DND-41 (cell line): ENCODE measurements around the gene CLIC2.
"Not testable (repeated sequence)": the region's sequence is repeated elsewhere in the genome, so short reads cannot be mapped to it uniquely, and the experiment has no call there.

Experiments
- ATAC-seq: fragments of 200-7000 bp; cut with Tn5 transposase; 3 replicates; pipeline ENCODE4 v1.9.1; 2021; ENCODE audit warnings: low read depth; ENCODE audit not compliant: insufficient read depth
- DNase-seq: peaks from one replicate; pipeline ENCODE4 v3.0.0-alpha.2; 2020
- H2AFZ ChIP-seq: 2 replicates; pipeline ENCODE4 v1.6.0; 2012; ENCODE audit warnings: low read depth, low read length
- H3K27ac ChIP-seq: 2 replicates; pipeline ENCODE4 v1.5.1; 2012; ENCODE audit warnings: low read length, inconsistent platforms
- H3K27me3 ChIP-seq: fragments of 200-600 bp; sonication (generic); 2 replicates; pipeline ENCODE4 v1.6.0; 2012; ENCODE audit warnings: low read length, mild to moderate bottlenecking, inconsistent platforms; ENCODE audit not compliant: insufficient read depth, poor library complexity
- H3K36me3 ChIP-seq: 2 replicates; pipeline ENCODE4 v1.5.1; 2012; ENCODE audit warnings: low read length, inconsistent platforms; ENCODE audit not compliant: insufficient read depth
- H3K4me1 ChIP-seq: 2 replicates; pipeline ENCODE4 v1.5.1; 2012; ENCODE audit warnings: mild to moderate bottlenecking, low read length; ENCODE audit not compliant: insufficient read depth
- H3K4me2 ChIP-seq: 2 replicates; pipeline ENCODE4 v1.6.0; 2012; ENCODE audit warnings: mild to moderate bottlenecking, moderate library complexity, low read length, inconsistent platforms; ENCODE audit not compliant: insufficient read depth
- H3K4me3 ChIP-seq, 2 experiments: fragments of 200-600 bp in 1 of 2; shearing (Covaris generic) in 1 of 2; 2 replicates each; pipeline ENCODE4 v1.5.1; 2012 to 2016; ENCODE audit warnings: inconsistent platforms in 2 of 2, low read length in 2 of 2, mild to moderate bottlenecking in 2 of 2, low read depth in 1 of 2, moderate library complexity in 1 of 2
- H3K79me2 ChIP-seq: 2 replicates; pipeline ENCODE4 v1.6.0; 2012; ENCODE audit warnings: low read length, inconsistent platforms; ENCODE audit not compliant: insufficient read depth
- H3K9ac ChIP-seq: 2 replicates; pipeline ENCODE4 v1.6.0; 2012; ENCODE audit warnings: low read depth, mild to moderate bottlenecking, inconsistent platforms, low read length, moderate library complexity
- H3K9me3 ChIP-seq: 2 replicates; pipeline ENCODE4 v1.5.1; 2012; ENCODE audit warnings: low read length, moderate library complexity, mild to moderate bottlenecking, inconsistent platforms; ENCODE audit not compliant: insufficient read depth, severe bottlenecking
- H4K20me1 ChIP-seq: 2 replicates; pipeline ENCODE4 v1.6.0; 2012; ENCODE audit warnings: low read length; ENCODE audit not compliant: insufficient read depth
- CTCF ChIP-seq: IDR thresholded peaks from 2 replicates; pipeline ENCODE4 v1.5.1; 2012; ENCODE audit warnings: borderline replicate concordance, low read length, moderate library complexity, mild to moderate bottlenecking; ENCODE audit not compliant: poor library complexity, severe bottlenecking; ENCODE audit errors: extremely low read depth
- EZH2 ChIP-seq: IDR thresholded peaks from 3 replicates; pipeline ENCODE4 v1.6.1; 2012; ENCODE audit warnings: borderline replicate concordance, low read depth, mild to moderate bottlenecking, moderate library complexity, low read length, inconsistent platforms; ENCODE audit not compliant: severe bottlenecking

Gene CLIC2

DNA sequence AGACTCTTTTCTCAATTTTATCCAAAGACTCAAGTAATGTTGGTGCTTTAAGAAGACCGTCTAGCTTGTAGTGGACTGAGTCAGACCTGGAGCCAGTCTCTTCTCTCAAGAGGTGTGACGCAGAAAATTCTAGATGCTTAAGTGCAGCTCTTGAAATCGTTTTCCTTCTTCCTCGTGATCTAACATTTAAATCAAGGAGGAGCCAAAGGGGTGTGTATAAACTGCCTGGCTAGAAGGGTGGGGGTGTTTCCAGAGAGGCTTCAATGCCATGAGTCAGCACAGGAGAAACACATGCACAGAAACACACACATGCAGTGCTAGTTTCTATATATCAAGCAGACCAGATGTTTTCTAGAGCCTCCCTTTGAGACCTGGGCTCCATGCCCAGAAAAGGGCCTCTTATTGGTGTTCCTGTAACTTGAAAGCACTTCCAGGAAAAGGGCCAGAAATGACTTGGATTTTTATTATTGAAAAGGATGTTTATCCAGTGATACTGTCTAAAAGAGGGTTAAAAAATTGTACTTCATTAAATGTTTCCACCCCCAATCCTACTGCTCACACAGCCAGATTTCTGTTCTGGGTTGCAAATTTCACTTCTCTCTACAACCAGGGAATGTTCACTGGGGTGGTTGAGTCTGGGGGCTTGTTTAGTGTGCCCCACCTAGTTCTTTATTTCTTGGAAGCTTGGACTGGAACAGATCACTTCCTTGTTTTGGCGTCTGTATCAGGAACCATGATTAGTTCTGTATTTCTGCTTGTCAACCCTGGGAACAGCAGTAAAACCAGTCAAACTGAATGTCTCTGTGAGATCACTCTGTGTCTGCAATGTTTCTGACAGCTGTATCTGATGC is at the start of gene CLIC2:
TSS of gene CLIC2 (minus strand) at position 129 of the 851 bp plus-strand sequence. CDS start 187 bp downstream, outside the sequence.
- H3K36me3 ChIP-seq: no peaks in the 10 kb centered on the region
- no peak within 1 kb of the TSS for H3K27ac ChIP-seq
- H2AFZ ChIP-seq: no peak within 1 kb of the TSS
- H3K4me1 ChIP-seq: peaks cover 11% of the 10 kb centered on the region; the same call in 1 of the 2 replicates
- ATAC-seq: peak; percentile 89
- peak; percentile 39 for DNase-seq
- no peaks in the 10 kb centered on the region for H3K27me3 ChIP-seq
- no peak for TF ChIP-seq EZH2
- no peak for TF ChIP-seq CTCF
- no peaks in the 10 kb centered on the region for H4K20me1 ChIP-seq
- no peaks in the 10 kb centered on the region for H3K79me2 ChIP-seq
- H3K9ac ChIP-seq: no peak within 1 kb of the TSS
- H3K4me3 ChIP-seq: no peak within 1 kb of the TSS
- H3K4me2 ChIP-seq: no peak within 1 kb of the TSS
- H3K9me3 ChIP-seq: no peaks in the 10 kb centered on the region

DNA sequence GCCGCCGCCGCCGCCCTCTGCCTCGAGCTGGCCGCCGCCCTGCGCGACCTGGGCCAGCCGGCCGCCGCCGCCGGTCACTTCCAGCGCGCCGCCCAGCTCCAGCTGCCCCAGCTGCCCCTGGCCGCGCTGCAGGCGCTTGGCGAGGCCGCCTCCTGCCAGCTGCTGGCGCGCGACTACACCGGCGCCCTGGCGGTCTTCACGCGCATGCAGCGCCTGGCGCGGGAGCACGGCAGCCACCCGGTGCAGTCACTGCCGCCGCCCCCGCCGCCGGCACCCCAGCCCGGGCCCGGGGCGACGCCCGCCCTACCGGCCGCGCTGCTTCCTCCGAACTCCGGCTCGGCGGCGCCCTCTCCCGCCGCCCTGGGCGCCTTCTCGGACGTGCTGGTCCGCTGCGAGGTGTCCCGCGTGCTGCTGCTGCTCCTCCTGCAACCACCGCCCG is 48.1 kb upstream of the CLIC2 start:
- H3K79me2 ChIP-seq, H3K9me3 ChIP-seq, H3K4me1 ChIP-seq, H2AFZ ChIP-seq, H3K27ac ChIP-seq, H3K4me3 ChIP-seq, H3K27me3 ChIP-seq, H3K4me2 ChIP-seq, H3K36me3 ChIP-seq, H4K20me1 ChIP-seq, DNase-seq, H3K9ac ChIP-seq: not testable (repeated sequence)
- peak; percentile 43 for ATAC-seq

GRCh38 chrX:155381843-155382528 is 47.6 kb upstream of the CLIC2 start, which contains the start of gene F8A2:
TSS of gene F8A2 (plus strand) at chrX:155382095. CDS start at chrX:155382115, 20 bp downstream.
- not testable (repeated sequence) for H3K4me1 ChIP-seq, H2AFZ ChIP-seq, H4K20me1 ChIP-seq, H3K9ac ChIP-seq, H3K27ac ChIP-seq, H3K9me3 ChIP-seq, H3K79me2 ChIP-seq, DNase-seq, H3K4me3 ChIP-seq, H3K36me3 ChIP-seq, H3K4me2 ChIP-seq, H3K27me3 ChIP-seq
- ATAC-seq: peak; percentile 86

- not testable (repeated sequence) for H3K27ac ChIP-seq, H3K9ac ChIP-seq, H3K27me3 ChIP-seq, H2AFZ ChIP-seq, H3K4me1 ChIP-seq, H3K4me2 ChIP-seq, H4K20me1 ChIP-seq, H3K9me3 ChIP-seq, DNase-seq, H3K79me2 ChIP-seq, ATAC-seq, H3K36me3 ChIP-seq, H3K4me3 ChIP-seq
Measured at GRCh38 chrX:155379802-155380201, 45.4 kb upstream of the CLIC2 start.

GRCh38 chrX:155373777-155374458 is 39.5 kb upstream of the CLIC2 start:
- H3K4me1 ChIP-seq, H3K9ac ChIP-seq, H3K4me3 ChIP-seq, H3K9me3 ChIP-seq, H3K27me3 ChIP-seq, DNase-seq, H2AFZ ChIP-seq, H3K27ac ChIP-seq, H3K4me2 ChIP-seq, H4K20me1 ChIP-seq, H3K36me3 ChIP-seq, H3K79me2 ChIP-seq: not testable (repeated sequence)
- peak; percentile 91 for ATAC-seq

DNA sequence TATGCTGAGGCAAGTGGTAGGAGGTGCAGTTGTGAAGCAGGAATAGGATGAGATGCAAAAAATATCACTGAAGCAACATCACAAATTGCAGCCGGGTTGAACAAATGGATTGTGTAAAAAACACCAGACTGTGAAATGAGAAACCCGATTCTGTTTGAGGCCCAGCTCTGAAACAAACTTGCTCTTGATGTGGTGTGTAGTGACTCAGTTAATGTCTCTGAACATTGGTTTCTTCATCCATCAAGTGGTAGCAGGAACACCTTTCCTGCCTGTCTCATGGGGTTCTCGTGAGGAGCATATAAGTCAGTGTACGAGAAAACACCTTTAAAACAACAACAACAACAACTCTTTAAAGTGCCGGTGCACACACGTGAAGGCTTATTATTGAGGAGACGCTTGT is 29.3 kb upstream of the CLIC2 start:
- H3K79me2 ChIP-seq, H3K9ac ChIP-seq, H3K27ac ChIP-seq, H3K4me1 ChIP-seq, ATAC-seq, H3K27me3 ChIP-seq, DNase-seq, H3K36me3 ChIP-seq, H2AFZ ChIP-seq, H4K20me1 ChIP-seq, H3K9me3 ChIP-seq, H3K4me3 ChIP-seq, H3K4me2 ChIP-seq: not testable (repeated sequence)

DNA sequence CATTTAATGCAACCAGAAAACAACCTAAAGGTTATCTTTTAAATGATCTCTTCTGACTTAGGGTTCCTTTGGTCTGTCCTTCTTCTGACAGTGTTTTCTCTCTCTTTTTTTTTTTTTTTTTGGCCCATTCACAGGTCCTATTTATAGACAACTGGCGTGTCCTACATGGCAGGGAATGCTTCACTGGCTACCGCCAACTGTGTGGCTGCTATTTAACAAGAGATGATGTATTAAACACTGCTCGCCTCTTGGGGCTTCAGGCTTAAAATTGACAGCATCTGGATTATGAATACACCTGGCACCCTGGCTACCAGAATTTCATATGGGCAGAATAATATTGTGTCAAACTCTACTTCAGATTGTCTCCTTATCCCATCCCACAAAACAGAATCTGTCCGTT is 15.0 kb upstream of the CLIC2 start:
- not testable (repeated sequence) for H3K4me2 ChIP-seq, ATAC-seq

More for the DNA sequence above, 15.0 kb upstream of the CLIC2 start:
- H3K9me3 ChIP-seq, DNase-seq, H3K36me3 ChIP-seq, H2AFZ ChIP-seq, H3K4me1 ChIP-seq, H3K4me3 ChIP-seq, H4K20me1 ChIP-seq, H3K27ac ChIP-seq, H3K9ac ChIP-seq, H3K27me3 ChIP-seq, H3K79me2 ChIP-seq: not testable (repeated sequence)
